ENCODE measurements around the gene EVPL. TPM values are rescaled to one million over a fixed set of nuclear protein-coding genes. Genes with fewer than 3 reads are reported as not detected.

EVPL gene
- polyA plus RNA-seq (2013, experiment 1 of 2), result not detected
- polyA plus RNA-seq (2013, experiment 2 of 2), result not detected

- no peak within 1 kb of the TSS for H2BK5ac ChIP-seq (ENCODE audit: low read depth, low read length, poor library complexity, severe bottlenecking)
- 93% methylated on average over 24 of the region's 24 CpGs for WGBS
- no peak within 1 kb of the TSS for H3K27ac ChIP-seq (ENCODE audit: low read length, poor library complexity, severe bottlenecking)
- no peak within 1 kb of the TSS for H4K91ac ChIP-seq (ENCODE audit: low read length)
- H4K8ac ChIP-seq (ENCODE audit: low read length), result peak within 1 kb of the TSS; percentile 0
- peaks cover 0 to 24% of the 10 kb centered on the region in 2 experiments for H3K27me3 ChIP-seq (ENCODE audit: control insufficient read depth in 1 of 2, insufficient read depth in 1 of 2, low read length in 2 of 2)
- H3K9ac ChIP-seq (ENCODE audit: low read length), result no peak within 1 kb of the TSS
- H3K18ac ChIP-seq (ENCODE audit: low read depth in 1 of 2, low read length in 2 of 2), result no peak within 1 kb of the TSS
- peaks cover 20% of the 10 kb centered on the region for H3K4me1 ChIP-seq (ENCODE audit: control insufficient read depth, insufficient read depth, low read depth, low read length)
- no peak within 1 kb of the TSS for H2BK120ac ChIP-seq (ENCODE audit: low read depth, low read length)
- H3K36me3 ChIP-seq (ENCODE audit: control insufficient read depth in 1 of 2, insufficient read depth in 2 of 2, low read depth in 1 of 2, low read length in 2 of 2), result no peaks in the 10 kb centered on the region
- H2AFZ ChIP-seq (ENCODE audit: low read depth, low read length), result no peak within 1 kb of the TSS
- peak within 1 kb of the TSS; percentile 68 for H2AK5ac ChIP-seq (ENCODE audit: low read length, severe bottlenecking)
- H2BK12ac ChIP-seq (ENCODE audit: low read length in 2 of 2), result no peak within 1 kb of the TSS
- H2BK15ac ChIP-seq (ENCODE audit: low read depth, poor library complexity, severe bottlenecking), result peak within 1 kb of the TSS; percentile 48
- H3K14ac ChIP-seq (ENCODE audit: low read length in 2 of 2), result no peak within 1 kb of the TSS
- DNase-seq, result no peak
- H3K9me3 ChIP-seq (ENCODE audit: control insufficient read depth, low read length), result no peaks in the 10 kb centered on the region
- no peak within 1 kb of the TSS for H3K4ac ChIP-seq (ENCODE audit: low read depth in 1 of 2, low read length in 2 of 2)
- H3K4me3 ChIP-seq (ENCODE audit: insufficient read depth in 1 of 2, low read depth in 1 of 2, low read length in 2 of 2), result no peak within 1 kb of the TSS
- H3K23ac ChIP-seq (ENCODE audit: low read length in 2 of 2), result no peak within 1 kb of the TSS
- no peak within 1 kb of the TSS for H3K4me2 ChIP-seq (ENCODE audit: low read length, poor library complexity, severe bottlenecking)
- H3K79me1 ChIP-seq (replicated peaks; ENCODE audit: low read length, poor library complexity, severe bottlenecking), result no peaks in the 10 kb centered on the region
These were observed at the start of gene EVPL for GRCh38 chr17:76027159-76027839. TSS of gene EVPL (minus strand) at chr17:76027306. CDS start at chr17:76027198, 108 bp downstream.

DNA sequence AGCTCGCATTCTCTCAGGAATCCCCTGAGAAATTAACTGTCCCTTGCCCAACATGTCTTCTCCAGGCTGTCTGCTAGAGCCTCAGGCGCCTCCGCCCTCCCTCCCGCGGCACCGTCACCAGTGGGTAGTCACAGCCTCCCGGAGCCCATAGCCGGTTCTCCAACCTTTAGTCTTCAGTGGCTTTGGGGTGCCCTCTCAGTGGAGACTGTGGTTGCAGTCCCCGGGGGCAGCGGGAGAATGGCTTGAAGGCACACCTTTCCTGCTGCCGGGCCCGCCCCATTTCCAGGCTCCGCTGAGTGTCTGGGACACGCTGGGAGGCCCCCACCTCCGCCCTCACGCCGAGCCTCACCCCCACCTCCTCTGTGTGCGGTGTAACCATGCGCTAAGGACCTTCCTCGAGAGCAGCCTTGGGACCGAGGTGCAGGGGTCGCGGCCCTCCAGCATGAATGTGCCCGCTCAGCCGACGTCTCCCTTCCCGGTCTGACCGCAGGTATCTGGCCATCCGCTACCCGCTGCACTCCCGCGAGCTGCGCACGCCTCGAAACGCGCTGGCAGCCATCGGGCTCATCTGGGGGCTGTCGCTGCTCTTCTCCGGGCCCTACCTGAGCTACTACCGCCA, 49.1 kb upstream of the EVPL start:
- Histone ChIP-seq H3K4me1 (ENCODE audit: control insufficient read depth, insufficient read depth, low read depth, low read length) (peaks cover 43% of the 10 kb centered on the region), H3K36me3 (ENCODE audit: control insufficient read depth in 1 of 2, insufficient read depth in 2 of 2, low read depth in 1 of 2, low read length in 2 of 2) (no peaks in the 10 kb centered on the region), H2BK5ac (ENCODE audit: low read depth, low read length, poor library complexity, severe bottlenecking) (no peak overlapping the region), H2BK12ac (ENCODE audit: low read length in 2 of 2) (no peak overlapping the region), H3K27ac (ENCODE audit: low read length, poor library complexity, severe bottlenecking) (no peak overlapping the region), H3K4ac (ENCODE audit: low read depth in 1 of 2, low read length in 2 of 2) (no peak overlapping the region), H2BK15ac (ENCODE audit: low read depth, poor library complexity, severe bottlenecking) (no peak overlapping the region), H3K14ac (ENCODE audit: low read length in 2 of 2) (no peak overlapping the region), H3K27me3 (ENCODE audit: control insufficient read depth in 1 of 2, insufficient read depth in 1 of 2, low read length in 2 of 2) (peaks cover 69 to 77% of the 10 kb centered on the region in 2 experiments), H4K91ac (ENCODE audit: low read length) (no peak overlapping the region), H2BK120ac (ENCODE audit: low read depth, low read length) (no peak overlapping the region), H3K9me3 (ENCODE audit: control insufficient read depth, low read length) (no peaks in the 10 kb centered on the region), H3K9ac (ENCODE audit: low read length) (no peak overlapping the region), H4K8ac (ENCODE audit: low read length) (no peak overlapping the region), H2AFZ (ENCODE audit: low read depth, low read length) (no peak overlapping the region), H2AK5ac (ENCODE audit: low read length, severe bottlenecking) (no peak overlapping the region), H3K18ac (ENCODE audit: low read depth in 1 of 2, low read length in 2 of 2) (no peak overlapping the region), H3K79me1 (replicated peaks; ENCODE audit: low read length, poor library complexity, severe bottlenecking) (no peaks in the 10 kb centered on the region), H3K4me3 (ENCODE audit: insufficient read depth in 1 of 2, low read depth in 1 of 2, low read length in 2 of 2) (peak overlapping the region in 1 of 2 experiments; percentile 26), H3K4me2 (ENCODE audit: low read length, poor library complexity, severe bottlenecking) (no peak overlapping the region), H3K23ac (ENCODE audit: low read length in 2 of 2) (no peak overlapping the region)
- DNase-seq, result no peak
- 8% methylated on average over 40 of the region's 41 CpGs for WGBS

DNA sequence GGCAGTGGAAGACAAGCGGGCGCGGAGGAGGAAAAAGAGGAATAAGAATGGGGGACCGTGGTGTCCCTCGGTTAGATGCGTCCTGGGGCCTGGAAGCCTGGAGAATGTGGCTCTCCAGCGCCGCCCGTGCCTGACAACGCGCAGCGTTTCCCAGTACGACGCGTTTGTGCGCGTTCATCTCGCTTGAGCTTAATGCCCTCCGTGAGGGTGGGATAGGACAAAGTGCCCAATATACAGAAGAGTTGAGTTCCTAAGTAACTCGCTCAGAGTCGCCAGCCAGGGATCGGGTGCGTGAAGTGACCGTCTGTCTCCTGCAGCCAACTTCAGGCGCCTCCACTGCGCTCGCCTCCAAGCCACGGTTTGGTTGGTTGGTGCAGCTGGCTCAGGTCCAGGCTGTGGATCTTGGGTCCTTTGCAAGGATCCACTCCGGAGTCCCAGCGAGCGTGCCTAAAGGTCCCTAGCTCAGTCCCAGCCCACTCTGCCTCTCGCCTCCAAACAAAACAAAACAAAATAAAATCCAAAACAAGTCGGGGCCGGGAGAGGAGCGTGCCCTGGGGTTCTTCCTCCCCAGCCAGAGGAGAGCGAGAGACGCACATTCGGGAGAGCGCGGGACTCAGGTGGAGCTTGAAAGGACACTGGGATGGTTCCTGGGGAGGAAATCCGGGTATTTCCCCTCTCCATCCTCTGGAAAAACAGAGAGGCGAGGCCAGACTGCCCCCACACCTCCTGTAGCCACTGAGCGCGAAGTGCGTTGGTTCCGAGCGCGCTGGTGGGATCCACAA, 48.4 kb upstream of the EVPL start:
- peak; percentile 30 for DNase-seq
- no peak overlapping the region for H2AFZ ChIP-seq (ENCODE audit: low read depth, low read length)
- H3K9ac ChIP-seq (ENCODE audit: low read length), result no peak overlapping the region
- no peak overlapping the region for H4K91ac ChIP-seq (ENCODE audit: low read length)
- H4K8ac ChIP-seq (ENCODE audit: low read length), result no peak overlapping the region
- H3K23ac ChIP-seq (ENCODE audit: low read length in 2 of 2), result no peak overlapping the region
- WGBS, result 12% methylated on average over 46 of the region's 48 CpGs
- no peak overlapping the region for H3K14ac ChIP-seq (ENCODE audit: low read length in 2 of 2)
- H3K4ac ChIP-seq (ENCODE audit: low read depth in 1 of 2, low read length in 2 of 2), result no peak overlapping the region
- H3K27ac ChIP-seq (ENCODE audit: low read length, poor library complexity, severe bottlenecking), result no peak overlapping the region
- H2AK5ac ChIP-seq (ENCODE audit: low read length, severe bottlenecking), result no peak overlapping the region
- H3K36me3 ChIP-seq (ENCODE audit: control insufficient read depth in 1 of 2, insufficient read depth in 2 of 2, low read depth in 1 of 2, low read length in 2 of 2), result no peaks in the 10 kb centered on the region
- H2BK15ac ChIP-seq (ENCODE audit: low read depth, poor library complexity, severe bottlenecking), result no peak overlapping the region
- H3K4me1 ChIP-seq (ENCODE audit: control insufficient read depth, insufficient read depth, low read depth, low read length), result peaks cover 42% of the 10 kb centered on the region
- peaks cover 66 to 72% of the 10 kb centered on the region in 2 experiments for H3K27me3 ChIP-seq (ENCODE audit: control insufficient read depth in 1 of 2, insufficient read depth in 1 of 2, low read length in 2 of 2)
- no peak overlapping the region for H3K4me3 ChIP-seq (ENCODE audit: insufficient read depth in 1 of 2, low read depth in 1 of 2, low read length in 2 of 2)
- H3K4me2 ChIP-seq (ENCODE audit: low read length, poor library complexity, severe bottlenecking), result no peak overlapping the region
- no peaks in the 10 kb centered on the region for H3K79me1 ChIP-seq (replicated peaks; ENCODE audit: low read length, poor library complexity, severe bottlenecking)
- no peak overlapping the region for H2BK5ac ChIP-seq (ENCODE audit: low read depth, low read length, poor library complexity, severe bottlenecking)
- no peaks in the 10 kb centered on the region for H3K9me3 ChIP-seq (ENCODE audit: control insufficient read depth, low read length)
- H2BK12ac ChIP-seq (ENCODE audit: low read length in 2 of 2), result no peak overlapping the region
- H3K18ac ChIP-seq (ENCODE audit: low read depth in 1 of 2, low read length in 2 of 2), result no peak overlapping the region
- no peak overlapping the region for H2BK120ac ChIP-seq (ENCODE audit: low read depth, low read length)

All from mesenchymal stem cell (in vitro differentiated cells and primary cell).